ENCODE measurements around the gene SCN7A. TPM values are rescaled to one million over a fixed set of nuclear protein-coding genes. Genes with fewer than 3 reads are reported as not detected.

The SCN7A gene
- not detected in 2 replicates for total RNA-seq (2021)
- percentile 7 among the genes with signal in this experiment for Bru-seq, nascent RNA
- BruChase-seq, experiment 1, labeled RNA remaining after a 2-hour chase = percentile 10 among the genes with signal in this experiment
- BruChase-seq, experiment 2, labeled RNA remaining after a 6-hour chase = percentile 5 among the genes with signal in this experiment
- long read RNA-seq = 0 reads

GRCh38 chr2:166494140-166494624 lies at the start of gene SCN7A:
SCN7A (minus strand) TSS chr2:166494249; CDS start chr2:166477696, 16,553 bp downstream.
- no peak within 1 kb of the TSS for H3K4me3 ChIP-seq (ENCODE audit: low read depth, low read length, poor library complexity, severe bottlenecking)
- H3K27me3 ChIP-seq (replicated peaks; ENCODE audit: insufficient read depth, low read depth, low read length, poor library complexity) = no peaks in the 10 kb centered on the region
- no peaks in the 10 kb centered on the region for H3K36me3 ChIP-seq (ENCODE audit: insufficient read depth, low read length, poor library complexity, severe bottlenecking)
- ChIA-PET POLR2A (ENCODE audit: low non-redundant PET) (no interaction called here), CTCF (no interaction called here)
- intact Hi-C loops (cut with micrococcal nuclease; ENCODE audit: unreplicated experiment) = no loop called here
- no TSS peak for BruUV-seq (replicated peaks)
- no peak for TF ChIP-seq EZH2 (IDR thresholded peaks at IDR 0.05; ENCODE audit: borderline replicate concordance, low read depth, low read length, poor library complexity, severe bottlenecking)
- no peak for TF ChIP-seq CTCF (conservative IDR thresholded peaks at IDR 0.05; ENCODE audit: low read depth, low read length)
- H3K4me1 ChIP-seq (ENCODE audit: insufficient read depth, low read length, poor library complexity, severe bottlenecking) = peaks cover 6% of the 10 kb centered on the region
- no peak within 1 kb of the TSS for H3K27ac ChIP-seq (ENCODE audit: low read depth, low read length, poor library complexity, severe bottlenecking)
- peak; percentile 65 for DNase-seq (ENCODE audit: low spot score)
- no peaks in the 10 kb centered on the region for H3K9me3 ChIP-seq (ENCODE audit: low read depth, low read length, poor library complexity, severe bottlenecking)

GRCh38 chr2:166539340-166540162 lies 45.5 kb upstream of the SCN7A start:
- no peak overlapping the region for H3K4me3 ChIP-seq (ENCODE audit: low read depth, low read length, poor library complexity, severe bottlenecking)
- H3K27me3 ChIP-seq (replicated peaks; ENCODE audit: insufficient read depth, low read depth, low read length, poor library complexity) = no peaks in the 10 kb centered on the region
- CTCF ChIA-PET = interaction anchor here (0.7 to 1.3 kb wide), 3 partner anchors 67 to 1580 kb away, joined by 3 to 6 read pairs (median 4); no protein-coding TSS in a partner anchor
- no peaks in the 10 kb centered on the region for H3K4me1 ChIP-seq (ENCODE audit: insufficient read depth, low read length, poor library complexity, severe bottlenecking)
- intact Hi-C loops (cut with micrococcal nuclease; ENCODE audit: unreplicated experiment) = loop anchor here (2.0 to 10.0 kb wide), 3 partner anchors 673 to 1579 kb away; no protein-coding TSS in a partner anchor
- BruUV-seq (replicated peaks) = no TSS peak
- no peak overlapping the region for H3K27ac ChIP-seq (ENCODE audit: low read depth, low read length, poor library complexity, severe bottlenecking)
- H3K36me3 ChIP-seq (ENCODE audit: insufficient read depth, low read length, poor library complexity, severe bottlenecking) = no peaks in the 10 kb centered on the region
- DNase-seq (ENCODE audit: low spot score) = peak; percentile 84
- POLR2A ChIA-PET (ENCODE audit: low non-redundant PET) = no interaction called here
- TF ChIP-seq CTCF (conservative IDR thresholded peaks at IDR 0.05; ENCODE audit: low read depth, low read length) (peak; percentile 86), EZH2 (IDR thresholded peaks at IDR 0.05; ENCODE audit: borderline replicate concordance, low read depth, low read length, poor library complexity, severe bottlenecking) (no peak)
- no peaks in the 10 kb centered on the region for H3K9me3 ChIP-seq (ENCODE audit: low read depth, low read length, poor library complexity, severe bottlenecking)

- H3K9me3 ChIP-seq (ENCODE audit: low read depth, low read length, poor library complexity, severe bottlenecking) = no peaks in the 10 kb centered on the region
- TF ChIP-seq CTCF (conservative IDR thresholded peaks at IDR 0.05; ENCODE audit: low read depth, low read length) (no peak), EZH2 (IDR thresholded peaks at IDR 0.05; ENCODE audit: borderline replicate concordance, low read depth, low read length, poor library complexity, severe bottlenecking) (no peak)
- POLR2A ChIA-PET (ENCODE audit: low non-redundant PET) = no interaction called here
- H3K36me3 ChIP-seq (ENCODE audit: insufficient read depth, low read length, poor library complexity, severe bottlenecking) = no peaks in the 10 kb centered on the region
- BruUV-seq (replicated peaks) = no TSS peak
- H3K27ac ChIP-seq (ENCODE audit: low read depth, low read length, poor library complexity, severe bottlenecking) = no peak overlapping the region
- no peaks in the 10 kb centered on the region for H3K4me1 ChIP-seq (ENCODE audit: insufficient read depth, low read length, poor library complexity, severe bottlenecking)
- CTCF ChIA-PET = no interaction called here
- H3K4me3 ChIP-seq (ENCODE audit: low read depth, low read length, poor library complexity, severe bottlenecking) = no peak overlapping the region
- no peak for DNase-seq (ENCODE audit: low spot score)
- no peaks in the 10 kb centered on the region for H3K27me3 ChIP-seq (replicated peaks; ENCODE audit: insufficient read depth, low read depth, low read length, poor library complexity)
- intact Hi-C loops (cut with micrococcal nuclease; ENCODE audit: unreplicated experiment) = loop anchor here (10.0 kb wide), 1 partner anchor 879 kb away; no protein-coding TSS in a partner anchor
These were observed 42.1 kb upstream of the SCN7A start for GRCh38 chr2:166536111-166536510.
